Measurements from ENCODE around the gene DCTN3. TPM values are rescaled to one million over a fixed set of nuclear protein-coding genes. Genes with fewer than 3 reads are reported as not detected.
A peak's percentile ranks its signal among the peaks of the same experiment; 100 is the strongest.

Gene DCTN3
- total RNA-seq (2014; rRNA removed; shearing (Covaris generic)): 98.4 and 138 TPM in 2 replicates

- DNase-seq (ENCODE audit: low spot score): peak; percentile 97
Measured at GRCh38 chr9:34620061-34620994, at the start of gene DCTN3. TSS of gene DCTN3 (minus strand) at chr9:34620495. CDS start at chr9:34620464, 31 bp downstream.

GRCh38 chr9:34665381-34666250 lies 45.3 kb upstream of the DCTN3 start:
- DNase-seq (ENCODE audit: low spot score): peak; percentile 89

GRCh38 chr9:34665067-34665380 lies 44.7 kb upstream of the DCTN3 start:
- DNase-seq (ENCODE audit: low spot score): no peak

GRCh38 chr9:34664281-34665066 lies 44.2 kb upstream of the DCTN3 start:
- peak; percentile 26 for DNase-seq (ENCODE audit: low spot score)

DNA sequence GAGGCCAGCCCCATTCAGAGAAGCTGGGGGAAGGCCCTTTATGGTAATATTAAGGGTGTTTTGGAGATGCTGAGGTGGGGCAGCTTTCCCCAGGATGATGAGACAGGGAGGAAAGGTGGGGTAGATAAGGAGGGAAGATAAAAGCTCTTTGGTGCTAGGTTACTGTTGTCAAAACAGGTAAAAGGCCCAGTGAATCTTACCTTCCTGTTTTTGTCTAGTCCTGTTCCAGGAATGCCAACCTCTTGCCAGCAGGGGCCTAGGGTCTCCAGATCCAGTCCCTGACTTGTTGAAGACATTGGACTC lies 43.0 kb upstream of the DCTN3 start:
- DNase-seq (ENCODE audit: low spot score): no peak

DNA sequence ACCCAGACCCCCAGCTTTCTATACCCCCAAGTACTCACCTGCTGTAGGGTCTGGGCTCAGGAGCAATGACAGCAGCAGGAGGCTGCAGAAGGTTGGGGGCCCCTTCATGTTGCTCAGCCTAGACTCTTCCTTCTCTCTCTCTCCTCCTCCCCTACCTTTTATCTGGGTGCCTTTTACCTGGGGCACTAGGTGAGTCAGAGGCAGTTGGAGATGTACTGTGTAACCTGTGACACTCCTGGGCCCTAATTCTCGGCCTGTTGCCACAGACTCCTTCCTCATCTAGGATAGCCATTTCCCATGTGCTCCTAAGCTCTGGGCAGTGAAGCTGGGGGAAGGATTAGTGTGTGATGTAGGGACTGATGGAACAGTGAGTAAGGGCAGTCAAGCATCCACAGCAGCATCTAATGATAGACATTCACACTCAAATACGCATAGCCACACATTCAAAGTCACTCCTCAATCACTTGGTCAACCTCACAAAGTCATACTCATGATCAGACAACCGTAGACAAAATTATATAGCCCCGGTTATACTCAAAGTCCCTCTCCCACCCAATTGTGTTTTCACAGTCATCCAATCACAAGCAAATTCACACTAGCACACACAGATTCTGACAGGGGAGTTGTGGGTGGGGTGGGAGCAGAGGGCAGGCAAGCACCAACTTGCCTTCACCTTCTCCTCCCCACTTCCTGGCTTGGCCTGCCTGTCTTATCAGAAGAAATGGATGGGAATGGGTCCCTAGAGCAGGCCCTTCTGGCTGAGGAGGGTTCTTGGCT lies 42.4 kb upstream of the DCTN3 start, which contains the start of gene CCL27:
Gene CCL27 (minus strand): TSS at position 132 of the 777 bp plus-strand sequence. CDS start 24 bp downstream, at position 108.
- no peak for DNase-seq (ENCODE audit: low spot score)

DNA sequence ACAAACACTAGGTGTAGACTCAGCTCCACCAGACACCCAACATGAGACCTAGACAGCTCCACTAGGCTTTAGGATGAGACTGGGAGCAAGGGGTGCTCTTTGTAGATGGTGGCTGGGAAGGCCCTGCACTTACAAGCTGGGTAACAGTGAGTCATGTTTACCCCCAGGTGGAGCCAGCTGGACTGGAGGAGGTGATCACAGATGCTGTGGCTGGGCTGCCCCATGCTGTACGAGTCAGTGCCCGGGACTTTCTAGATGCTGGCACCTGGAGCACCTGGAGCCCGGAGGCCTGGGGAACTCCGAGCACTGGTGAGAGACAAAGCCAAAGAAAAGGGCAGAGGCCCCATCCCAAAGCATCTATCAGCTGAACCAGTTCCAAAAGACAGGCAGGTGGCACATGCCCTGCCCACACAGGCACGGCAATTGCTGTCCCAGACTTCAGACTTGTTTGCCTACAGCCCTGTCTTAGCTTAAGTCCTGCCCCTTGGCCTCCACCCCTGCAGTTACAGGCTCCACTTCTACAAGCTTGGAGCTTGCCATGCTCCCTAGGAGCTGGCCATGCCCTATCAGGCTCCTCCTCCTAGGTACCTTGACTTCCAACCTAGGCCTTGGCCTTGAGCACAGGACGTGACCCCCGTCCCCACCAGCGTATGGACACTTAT lies 39.4 kb upstream of the DCTN3 start:
- DNase-seq (ENCODE audit: low spot score): peak; percentile 59

GRCh38 chr9:34658461-34658860 lies 38.2 kb upstream of the DCTN3 start:
- no peak for DNase-seq (ENCODE audit: low spot score)

DNA sequence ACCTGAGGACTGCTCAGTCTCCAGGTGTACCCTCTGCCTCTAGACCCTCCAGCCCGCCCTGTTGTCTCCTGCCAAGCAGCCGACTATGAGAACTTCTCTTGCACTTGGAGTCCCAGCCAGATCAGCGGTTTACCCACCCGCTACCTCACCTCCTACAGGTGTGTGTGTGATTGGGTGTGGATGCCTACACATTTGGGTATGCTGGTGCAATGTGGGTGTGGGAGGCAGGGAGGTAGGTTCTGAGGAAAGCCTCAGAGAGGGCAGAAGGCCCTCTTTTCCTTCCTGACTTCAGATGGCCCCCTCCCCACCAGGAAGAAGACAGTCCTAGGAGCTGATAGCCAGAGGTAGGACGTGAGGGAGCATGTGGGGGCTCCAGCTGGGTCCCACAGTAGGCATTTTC lies 36.7 kb upstream of the DCTN3 start:
- no peak for DNase-seq (ENCODE audit: low spot score)

DNA sequence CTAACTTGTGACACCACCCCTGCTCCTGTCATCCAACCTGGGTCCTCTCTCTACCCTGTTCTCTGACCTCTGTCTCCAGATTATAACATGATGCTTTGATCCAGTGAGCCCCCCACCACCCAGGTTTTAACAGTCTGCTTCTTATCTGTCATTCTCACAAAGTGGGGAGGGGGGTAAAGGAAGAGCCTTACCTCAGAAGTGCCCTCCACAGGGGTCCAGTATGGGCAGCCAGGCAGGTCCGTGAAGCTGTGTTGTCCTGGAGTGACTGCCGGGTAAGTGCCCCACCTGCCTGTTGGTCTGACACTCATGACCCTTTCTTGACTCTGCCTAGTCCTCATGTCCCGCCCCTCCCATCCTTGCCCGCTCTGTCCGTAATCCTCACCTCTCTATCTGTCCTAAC lies 35.1 kb upstream of the DCTN3 start:
- no peak for DNase-seq (ENCODE audit: low spot score)

DNA sequence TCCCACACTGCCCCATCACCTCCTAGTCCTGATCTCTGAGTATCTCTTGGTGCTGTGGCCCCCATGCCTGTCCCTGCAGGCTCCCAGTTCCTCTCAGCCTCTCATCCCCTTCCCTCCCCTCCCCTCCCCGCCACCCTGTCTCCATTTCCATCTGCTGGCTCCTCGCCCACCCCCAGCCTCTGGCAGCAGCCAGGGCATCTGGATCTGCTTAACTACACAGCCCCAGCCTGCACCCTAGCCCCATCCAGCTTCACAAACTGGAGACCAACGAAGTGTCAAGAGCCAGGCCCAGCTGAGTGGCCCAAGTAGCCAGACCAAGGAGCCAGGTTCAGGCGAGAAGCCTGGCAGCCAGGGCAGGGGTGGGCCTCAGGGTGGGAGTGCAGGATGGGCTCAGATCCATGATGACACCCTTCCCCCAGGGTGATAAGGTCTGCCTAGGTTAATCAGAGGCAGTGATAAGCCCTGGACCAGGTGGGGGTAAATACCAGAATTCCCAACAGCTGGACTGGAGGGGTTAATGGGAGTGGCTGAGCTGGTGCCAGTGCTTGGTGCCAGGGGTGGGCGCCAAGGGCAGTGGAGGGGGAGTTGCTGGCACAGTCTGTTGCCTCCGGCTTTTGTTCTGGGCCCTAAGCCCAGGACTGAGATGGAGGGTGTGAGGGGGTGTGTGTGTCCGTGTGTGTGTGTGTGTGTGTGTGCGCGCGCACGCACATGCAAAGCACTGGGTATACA lies 34.2 kb upstream of the DCTN3 start:
- no peak for DNase-seq (ENCODE audit: low spot score)

GRCh38 chr9:34653151-34654072 lies 33.1 kb upstream of the DCTN3 start:
- no peak for DNase-seq (ENCODE audit: low spot score)

GRCh38 chr9:34652602-34653000 lies 32.3 kb upstream of the DCTN3 start:
- DNase-seq (ENCODE audit: low spot score): no peak

- DNase-seq (ENCODE audit: low spot score): peak; percentile 87
Measured at GRCh38 chr9:34651876-34652601, 31.7 kb upstream of the DCTN3 start, which contains the start of gene IL11RA. TSS of gene IL11RA (plus strand) at chr9:34652185. CDS start at chr9:34655218, 3,033 bp downstream.

DNA sequence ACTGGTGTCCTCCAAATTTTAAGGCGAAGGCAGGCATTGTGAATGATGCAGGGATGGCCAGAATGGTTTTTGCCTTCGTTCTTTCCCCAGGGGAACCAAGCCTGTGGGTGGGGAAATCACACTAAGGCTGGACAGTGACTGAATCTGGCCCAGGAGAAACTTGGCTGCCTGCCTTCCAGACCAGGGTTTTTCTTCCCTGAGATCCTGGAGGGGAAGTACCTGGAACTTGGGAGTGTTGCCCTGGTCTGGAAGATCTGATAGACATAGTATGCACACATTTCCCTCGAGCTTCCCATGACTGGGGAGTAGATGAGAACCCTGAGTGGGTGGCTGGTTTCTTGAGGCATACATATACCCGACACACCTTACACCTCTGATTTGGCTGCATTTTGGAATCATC lies 31.0 kb upstream of the DCTN3 start:
- peak; percentile 69 for DNase-seq (ENCODE audit: low spot score)

DNA sequence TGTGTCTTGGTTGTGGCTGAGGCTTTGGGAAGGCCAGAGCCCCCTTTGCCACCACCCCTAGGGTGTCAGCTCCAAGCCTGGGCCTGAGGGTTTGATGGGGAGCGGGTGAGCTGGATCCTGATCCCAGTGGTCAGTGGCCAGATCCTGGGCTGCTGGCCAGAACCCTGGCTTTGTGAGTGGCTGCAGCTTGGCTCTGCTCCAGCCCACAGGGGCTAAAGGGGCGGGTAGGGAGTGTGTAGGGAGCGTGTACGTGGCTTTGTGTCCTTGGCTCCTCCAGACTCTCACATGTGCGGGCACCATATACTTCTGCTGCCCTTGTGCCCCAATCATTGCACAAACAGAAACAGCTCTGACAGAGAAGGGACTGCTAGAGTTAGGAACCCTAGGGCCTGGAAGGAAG lies 30.5 kb upstream of the DCTN3 start:
- DNase-seq (ENCODE audit: low spot score): no peak

- no peak for DNase-seq (ENCODE audit: low spot score)
Measured at GRCh38 chr9:34648673-34649072, 28.4 kb upstream of the DCTN3 start.

GRCh38 chr9:34647651-34648050 lies 27.4 kb upstream of the DCTN3 start:
- no peak for DNase-seq (ENCODE audit: low spot score)

Data from A172 (cell line).